T1000 (cell line): ENCODE data around the gene KIAA1191.

ENCODE experiments used
- DNase-seq: peaks from one replicate; lab custom pipeline; 2025; ENCODE audit warnings: mixed read lengths; lab: John Stamatoyannopoulos, UW

Gene KIAA1191

GRCh38 chr5:176365351-176366231 lies 4.0 kb upstream of the KIAA1191 start, which contains the start of gene ARL10:
Gene ARL10, plus strand, starts transcription at chr5:176365487. Its CDS starts 77 bp downstream, at chr5:176365564.
- DNase-seq: peak; percentile 42

- no peak for DNase-seq
Observed at GRCh38 chr5:176364765-176365350, 3.3 kb upstream of the KIAA1191 start.

- DNase-seq: no peak
Observed at GRCh38 chr5:176362233-176362490, 598 bp upstream of the KIAA1191 start.

GRCh38 chr5:176360894-176361436 lies 599 bp downstream of the KIAA1191 start:
- DNase-seq: no peak

- no peak for DNase-seq
Observed at GRCh38 chr5:176359658-176360057, 1.9 kb downstream of the KIAA1191 start.

GRCh38 chr5:176356179-176356566 lies 5.4 kb downstream of the KIAA1191 start:
- no peak for DNase-seq

- DNase-seq: no peak
Observed at GRCh38 chr5:176355400-176356178, 6.0 kb downstream of the KIAA1191 start.

GRCh38 chr5:176353533-176353932 lies 8.0 kb downstream of the KIAA1191 start:
- DNase-seq: no peak

GRCh38 chr5:176352116-176352878 lies 9.3 kb downstream of the KIAA1191 start:
- no peak for DNase-seq

GRCh38 chr5:176350416-176350815 lies 11.1 kb downstream of the KIAA1191 start:
- DNase-seq: no peak

- no peak for DNase-seq
Observed at GRCh38 chr5:176342766-176343458, 18.7 kb downstream of the KIAA1191 start.

GRCh38 chr5:176342158-176342483 lies 19.4 kb downstream of the KIAA1191 start:
- DNase-seq: no peak

GRCh38 chr5:176341325-176342157 lies 20.0 kb downstream of the KIAA1191 start:
- DNase-seq: no peak

GRCh38 chr5:176339304-176339703 lies 22.3 kb downstream of the KIAA1191 start:
- DNase-seq: no peak

GRCh38 chr5:176337913-176338312 lies 23.7 kb downstream of the KIAA1191 start:
- no peak for DNase-seq

GRCh38 chr5:176334031-176334770 lies 27.4 kb downstream of the KIAA1191 start:
- DNase-seq: no peak

- DNase-seq: no peak
Observed at GRCh38 chr5:176320577-176320976, 41.0 kb downstream of the KIAA1191 start.

GRCh38 chr5:176319827-176320554 lies 41.6 kb downstream of the KIAA1191 start:
- no peak for DNase-seq
